ENCODE data around the gene VAMP2. TPM values are rescaled to one million over a fixed set of nuclear protein-coding genes. Genes with fewer than 3 reads are reported as not detected.

The VAMP2 gene
- total and polyA plus RNA-seq, 2 donors (not counting 1 experiment from before 2014, with no cell fraction given) = 162 to 209 TPM

GRCh38 chr17:8154608-8155155, 8.1 kb downstream of the VAMP2 start:
- H2AFZ ChIP-seq (ENCODE audit: insufficient read depth, low read depth, low read length, poor library complexity, severe bottlenecking) = no peak overlapping the region
- intact Hi-C loops (cut with micrococcal nuclease) = no loop called here
- no peaks in the 10 kb centered on the region for H3K27me3 Mint-ChIP-seq
- H3K9me3 Mint-ChIP-seq (ENCODE audit: insufficient read depth) = no peaks in the 10 kb centered on the region
- no peak for ATAC-seq (ENCODE audit: low read depth)
- H3K4me3 Mint-ChIP-seq = no peak overlapping the region
- H3K4me1 Mint-ChIP-seq = peaks cover 49% of the 10 kb centered on the region
- H4K20me1 ChIP-seq (ENCODE audit: control insufficient read depth, insufficient read depth, low read length, poor library complexity, severe bottlenecking) = peaks cover 52% of the 10 kb centered on the region
- peaks cover 0 to 6% (median 0%) of the 10 kb centered on the region in 3 donors for H3K9me3 ChIP-seq (ENCODE audit: control extremely low read depth in 1 of 3, control insufficient read depth in 2 of 3, insufficient read depth in 1 of 3, low read length in 2 of 3)
- no peaks in the 10 kb centered on the region for H3K27me3 ChIP-seq (replicated peaks in 1 of 4; ENCODE audit: control extremely low read depth in 1 of 4, control insufficient read depth in 3 of 4, insufficient read depth in 4 of 4, low read length in 3 of 4)
- peak overlapping the region; percentile 19 for H3K9ac ChIP-seq (ENCODE audit: low read length)
- peaks cover 0 to 13% of the 10 kb centered on the region in 2 experiments for H3K36me3 ChIP-seq (replicated peaks in 1 of 2; ENCODE audit: control extremely low read depth in 1 of 2, control insufficient read depth in 1 of 2, extremely low read depth in 1 of 2, insufficient read depth in 2 of 2, low read length in 1 of 2)
- TF ChIP-seq CTCF (IDR thresholded peaks at IDR 0.05) (no peak), EZH2 (IDR thresholded peaks at IDR 0.05; ENCODE audit: borderline replicate concordance, insufficient read depth, low read depth, low read length, poor library complexity, severe bottlenecking) (no peak)
- ChIA-PET POLR2A (interaction anchor here (0.6 to 4.5 kb wide), 6 partner anchors 33 to 467 kb away, joined by 3 to 23 read pairs (median 4); partner anchors contain the start of genes ALOXE3, AURKB and TP53), CTCF (interaction anchor here (1.5 to 1.6 kb wide), 2 partner anchors 16 to 36 kb away, joined by 3 to 4 read pairs; no protein-coding TSS in a partner anchor)
- peak overlapping the region; percentile 88 for H3K4me2 ChIP-seq (replicated peaks; ENCODE audit: low read depth, low read length, poor library complexity, severe bottlenecking)
- peak overlapping the region in 4 of 5 experiments; percentile 22 to 96 (median 84) for H3K4me3 ChIP-seq (ENCODE audit: control extremely low read depth in 1 of 5, extremely low read depth in 1 of 5, insufficient read depth in 1 of 5, low read depth in 2 of 5, low read length in 4 of 5)
- peaks cover 59 to 88% of the 10 kb centered on the region in 2 donors for H3K4me1 ChIP-seq (ENCODE audit: control insufficient read depth in 2 of 2, insufficient read depth in 2 of 2, low read length in 2 of 2)
- H3K27ac ChIP-seq (ENCODE audit: low read length in 2 of 2) = peak overlapping the region; percentile 97 to 100
- H3K79me2 ChIP-seq (ENCODE audit: control insufficient read depth, insufficient read depth, low read length) = peaks cover 44% of the 10 kb centered on the region
- 76% methylated on average over 10 of the region's 11 CpGs for WGBS (ENCODE audit: insufficient coverage)
- DNase-seq = no peak
- no peak overlapping the region for H3K27ac Mint-ChIP-seq

All from B cell (primary cell).